GM19397 (cell line): ENCODE results near the gene ZFP69.
"Not testable (repeated sequence)": the region's sequence is repeated elsewhere in the genome, so short reads cannot be mapped to it uniquely, and the experiment has no call there.

Experiments
- ATAC-seq: cut with Tn5 transposase; IDR thresholded peaks from one replicate; pipeline ENCODE4 v1.9.1; 2021; ENCODE audit warnings: mild to moderate bottlenecking, moderate library complexity; ENCODE audit not compliant: unreplicated experiment

Gene ZFP69

DNA sequence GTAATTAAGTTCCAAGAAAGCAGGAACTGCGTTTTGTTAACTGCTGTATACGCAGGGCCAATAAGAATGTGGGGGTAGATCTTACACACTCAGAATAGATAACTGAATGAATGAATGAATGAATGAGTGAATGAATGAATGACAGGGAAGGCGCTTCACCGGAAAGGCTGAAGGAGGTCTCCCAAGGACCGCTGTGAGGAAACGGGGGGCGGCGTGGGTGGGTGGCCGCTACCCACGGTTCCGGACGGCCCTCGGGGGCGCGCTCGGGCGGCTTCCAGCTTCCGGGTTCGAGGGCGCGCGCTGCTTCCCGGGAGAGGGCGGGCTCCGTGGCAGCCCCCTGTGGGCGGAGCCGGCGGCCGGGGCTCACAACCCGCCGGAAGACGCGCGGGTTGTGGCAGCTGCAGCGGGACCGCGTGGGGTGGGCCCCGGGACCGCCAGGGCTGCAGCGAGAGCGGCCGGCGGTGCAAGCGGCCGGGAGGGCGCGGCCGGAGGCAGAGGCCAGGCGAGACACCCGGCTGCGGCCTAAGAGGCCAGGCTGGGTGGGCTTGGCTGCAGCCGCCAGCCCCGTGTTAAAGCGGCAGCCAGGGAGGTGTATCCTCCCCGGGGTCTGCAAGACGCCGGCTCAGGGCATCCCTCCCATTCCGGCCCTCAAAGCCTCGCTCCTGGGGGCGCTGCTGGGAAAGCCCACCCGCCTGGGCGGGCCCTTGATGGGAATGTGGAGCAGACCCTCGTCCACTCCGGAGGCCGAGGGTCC is at the start of gene ZFP69:
Gene ZFP69, plus strand, starts transcription at position 367 of the 754 bp plus-strand sequence. CDS start 2,072 bp downstream, outside the sequence.
- peak; percentile 89 for ATAC-seq

DNA sequence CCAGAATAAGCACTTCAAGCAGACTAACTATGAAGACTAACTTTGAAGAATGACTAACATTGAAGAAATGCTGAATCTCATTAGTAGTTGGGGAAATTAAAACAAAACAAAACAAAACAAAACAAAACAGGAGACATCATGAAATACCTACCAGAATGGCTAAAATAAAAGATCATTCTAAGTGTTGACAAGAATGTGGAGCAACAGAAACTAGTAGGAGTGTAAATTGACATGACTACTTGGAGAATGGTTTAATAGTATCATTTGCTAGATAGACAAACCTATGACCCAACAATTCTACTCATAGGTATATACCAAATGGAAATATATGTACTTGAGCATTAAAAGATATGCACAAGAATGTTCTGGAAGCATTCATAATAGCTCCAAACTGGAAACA is 45.7 kb upstream of the ZFP69 start:
- ATAC-seq = no peak

GRCh38 chr1:40432644-40433390 is 44.3 kb upstream of the ZFP69 start:
- no peak for ATAC-seq

DNA sequence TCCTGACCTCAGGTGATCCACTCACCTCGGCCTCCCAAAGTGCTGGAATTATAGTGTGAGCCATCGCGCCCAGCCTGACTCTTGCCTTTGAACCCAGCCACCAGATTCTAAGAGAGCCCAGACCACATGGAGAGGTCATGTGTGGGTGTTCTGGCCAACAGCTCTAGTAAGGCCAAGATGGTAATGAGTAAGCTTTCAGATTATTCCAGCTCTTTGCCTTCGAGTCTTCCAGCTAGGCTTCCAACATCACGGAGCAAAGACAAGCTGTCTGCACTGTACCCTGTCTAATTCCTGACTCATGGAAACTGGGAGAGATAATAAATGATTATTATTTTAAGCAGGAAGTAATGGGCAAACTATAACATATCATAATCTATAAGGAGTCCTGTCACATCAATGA is 41.6 kb upstream of the ZFP69 start:
- no peak for ATAC-seq

DNA sequence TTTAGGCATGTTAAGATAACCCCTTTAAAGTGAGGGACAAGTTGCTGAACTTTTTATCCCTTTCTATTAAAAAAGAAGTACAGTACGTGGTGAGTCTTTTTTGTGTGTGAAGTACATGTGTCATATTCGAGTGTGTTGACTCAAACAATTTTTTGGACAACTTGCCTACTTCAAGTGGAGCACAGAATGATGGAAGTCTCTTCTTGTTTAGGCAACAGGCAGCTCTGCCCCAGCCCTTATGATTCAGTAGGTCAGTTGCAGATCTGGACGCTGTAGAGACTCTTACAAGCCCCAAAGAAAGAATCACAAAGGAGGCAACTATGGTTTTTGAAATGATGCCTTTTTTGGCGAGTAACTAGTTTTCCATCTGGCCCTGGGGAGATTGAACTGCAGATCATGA is 41.2 kb upstream of the ZFP69 start:
- ATAC-seq = no peak

GRCh38 chr1:40438391-40439015 is 38.6 kb upstream of the ZFP69 start:
- no peak for ATAC-seq

- ATAC-seq = no peak
Observed at GRCh38 chr1:40439247-40439646, 37.8 kb upstream of the ZFP69 start.

DNA sequence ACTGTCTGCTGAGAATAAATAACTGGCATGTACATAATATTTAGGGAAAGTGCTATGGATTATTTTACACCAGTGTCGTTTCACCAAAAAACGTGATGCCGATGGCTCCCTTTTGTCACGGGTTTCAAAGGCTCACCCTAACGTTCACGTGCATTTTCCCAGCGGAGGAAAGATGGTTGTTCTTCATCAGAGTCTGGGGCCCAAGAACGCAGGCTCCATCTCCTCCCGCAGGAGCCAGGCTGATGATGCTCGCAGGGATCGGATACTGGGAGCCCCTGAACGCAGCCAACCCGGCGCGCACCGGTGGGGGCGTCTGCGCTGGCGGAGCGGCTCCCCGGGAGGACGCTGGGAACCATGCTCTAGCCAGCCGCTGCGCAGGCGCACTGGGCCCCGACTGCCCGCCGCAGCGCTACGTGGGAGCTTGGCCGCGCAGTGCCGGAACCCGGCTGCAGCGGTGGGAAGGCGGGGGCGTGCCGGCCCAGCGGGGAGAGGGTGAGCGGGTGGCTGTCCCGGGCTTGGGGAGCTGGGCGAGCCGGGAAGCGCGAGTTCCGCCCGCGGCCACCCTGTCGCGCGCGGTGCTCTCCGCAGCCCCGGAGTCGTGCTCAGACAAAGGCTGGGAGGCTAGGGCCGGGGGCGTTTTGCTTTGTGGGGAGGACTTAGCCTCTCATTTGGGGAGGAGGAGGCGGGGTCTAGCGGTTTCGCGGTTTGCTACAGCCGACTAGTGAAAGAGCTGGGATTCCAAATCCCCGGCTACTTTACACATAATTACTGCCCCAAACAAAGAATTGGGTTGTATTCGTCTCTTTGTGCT is 27.2 kb upstream of the ZFP69 start, which contains the start of gene ZFP69B:
Gene ZFP69B, plus strand, starts transcription at position 793 of the 811 bp plus-strand sequence. CDS start 486 bp downstream, outside the sequence.
- peak; percentile 94 for ATAC-seq

- no peak for ATAC-seq
Observed at GRCh38 chr1:40450495-40451237, 26.4 kb upstream of the ZFP69 start.

- ATAC-seq = no peak
Observed at GRCh38 chr1:40451238-40451585, 25.9 kb upstream of the ZFP69 start.

DNA sequence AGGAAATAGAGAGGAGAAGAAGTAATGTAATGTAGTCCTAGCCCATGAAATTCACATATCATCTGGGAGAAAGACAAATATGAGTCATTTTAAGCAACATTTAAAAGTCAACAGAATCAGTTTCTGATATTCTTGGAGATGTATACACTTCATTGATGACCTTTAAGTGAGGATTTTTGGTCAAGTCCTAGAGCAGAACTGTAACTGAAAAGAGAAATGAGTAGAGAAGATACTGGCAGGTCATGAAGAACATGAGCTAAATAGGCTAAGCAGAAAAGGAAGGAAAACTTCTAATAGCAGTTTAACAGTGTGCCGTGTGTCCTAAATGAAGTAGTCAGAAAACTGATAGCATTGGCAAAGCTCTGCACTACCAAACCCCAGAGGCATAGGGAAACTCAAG is 22.2 kb upstream of the ZFP69 start:
- ATAC-seq = no peak

GRCh38 chr1:40462956-40463590 is 14.0 kb upstream of the ZFP69 start:
- ATAC-seq = no peak

GRCh38 chr1:40469327-40469726 is 7.8 kb upstream of the ZFP69 start:
- ATAC-seq = no peak

DNA sequence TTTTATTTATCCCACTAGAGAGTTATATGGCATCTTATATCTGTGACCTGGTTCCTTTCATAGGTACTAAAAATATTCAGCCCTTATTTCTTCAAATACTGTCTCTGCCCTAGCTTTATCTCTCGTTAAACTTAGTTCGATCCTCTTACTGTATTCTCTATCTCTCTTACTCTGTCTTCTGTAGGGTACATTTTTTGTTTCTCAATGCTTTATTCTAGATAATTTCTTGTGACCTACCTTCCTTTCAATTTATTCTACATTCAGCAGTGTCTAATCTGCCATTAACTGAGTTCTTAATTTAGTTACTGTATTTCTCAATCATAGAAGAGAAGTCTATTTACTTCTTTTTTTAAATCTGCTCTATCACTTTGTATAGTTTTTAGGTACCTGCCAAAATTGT is 1.8 kb upstream of the ZFP69 start:
- no peak for ATAC-seq

- peak; percentile 11 for ATAC-seq
Observed at GRCh38 chr1:40477678-40478053, 576 bp downstream of the ZFP69 start.

DNA sequence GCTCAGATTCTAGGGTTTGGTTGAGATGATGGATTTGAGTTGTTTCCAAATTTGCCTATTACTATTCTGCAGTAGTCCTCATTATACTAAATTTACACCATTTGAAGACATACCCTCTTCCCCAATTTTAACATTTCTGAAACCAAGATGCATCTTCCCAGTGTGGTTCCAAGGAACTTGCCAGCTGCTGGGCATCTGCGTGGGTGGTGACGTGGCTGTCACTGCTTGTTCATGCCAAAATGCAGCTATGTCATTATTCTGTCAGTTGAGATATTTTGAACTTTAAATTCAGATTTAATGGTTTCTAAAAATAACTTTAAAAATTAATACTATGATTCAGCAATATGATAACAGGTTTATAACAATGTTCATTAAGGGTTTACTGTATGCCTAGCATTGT is 1.2 kb downstream of the ZFP69 start:
- no peak for ATAC-seq

DNA sequence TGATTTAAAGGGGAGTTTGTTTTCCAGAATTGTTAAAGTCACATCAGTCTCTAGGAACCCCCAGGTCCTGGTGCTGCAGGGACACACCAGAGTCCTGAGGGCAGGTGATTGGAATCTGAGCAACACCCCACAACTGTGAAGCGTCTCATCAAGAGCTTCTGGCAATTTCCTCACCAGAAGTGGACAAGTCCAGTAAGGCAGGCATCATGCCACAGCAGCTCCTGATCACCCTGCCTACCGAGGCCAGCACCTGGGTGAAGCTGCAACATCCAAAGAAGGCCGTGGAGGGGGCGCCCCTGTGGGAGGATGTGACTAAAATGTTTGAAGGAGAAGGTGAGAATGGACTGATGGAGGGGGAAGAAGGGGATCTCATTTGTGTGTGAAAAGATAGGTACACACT is 2.1 kb downstream of the ZFP69 start:
- ATAC-seq = no peak

- ATAC-seq = no peak
Observed at GRCh38 chr1:40495315-40495903, 18.3 kb downstream of the ZFP69 start.

DNA sequence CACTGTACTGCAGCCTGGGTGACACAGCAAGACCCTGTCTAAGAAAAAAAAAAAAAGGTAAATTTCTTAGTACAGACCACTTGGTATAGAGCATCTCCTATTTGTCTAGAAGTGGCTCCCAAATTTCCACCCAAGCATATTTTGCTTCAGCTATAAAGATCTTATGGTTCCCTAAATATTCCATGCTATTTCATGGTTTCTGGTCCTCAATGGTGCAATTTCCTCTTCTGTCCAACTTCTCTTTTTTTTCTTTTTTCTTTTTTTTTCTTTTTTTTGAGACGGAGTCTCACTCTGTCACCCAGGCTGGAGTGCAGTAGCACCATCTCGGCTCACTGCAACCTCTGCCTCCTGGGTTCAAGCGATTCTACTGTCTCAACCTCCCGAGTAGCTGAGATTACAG is 25.6 kb downstream of the ZFP69 start:
- ATAC-seq = not testable (repeated sequence)
